Erythroblast (primary cell): ENCODE results near the gene PCTP.

Experiments
- DNase-seq, 2 experiments: peaks; one replicate each; lab custom pipeline; 2025; lab: John Stamatoyannopoulos, UW
- GATA1 ChIP-seq: IDR thresholded peaks from 2 replicates; pipeline ENCODE4 v1.6.1; 2011; ENCODE audit warnings: low read depth, mild to moderate bottlenecking, control low read depth, low read length, moderate library complexity
- POLR2A ChIP-seq: IDR thresholded peaks from 2 replicates; pipeline ENCODE4 v1.6.1; 2011; ENCODE audit warnings: mild to moderate bottlenecking, low read length

Gene PCTP

DNA sequence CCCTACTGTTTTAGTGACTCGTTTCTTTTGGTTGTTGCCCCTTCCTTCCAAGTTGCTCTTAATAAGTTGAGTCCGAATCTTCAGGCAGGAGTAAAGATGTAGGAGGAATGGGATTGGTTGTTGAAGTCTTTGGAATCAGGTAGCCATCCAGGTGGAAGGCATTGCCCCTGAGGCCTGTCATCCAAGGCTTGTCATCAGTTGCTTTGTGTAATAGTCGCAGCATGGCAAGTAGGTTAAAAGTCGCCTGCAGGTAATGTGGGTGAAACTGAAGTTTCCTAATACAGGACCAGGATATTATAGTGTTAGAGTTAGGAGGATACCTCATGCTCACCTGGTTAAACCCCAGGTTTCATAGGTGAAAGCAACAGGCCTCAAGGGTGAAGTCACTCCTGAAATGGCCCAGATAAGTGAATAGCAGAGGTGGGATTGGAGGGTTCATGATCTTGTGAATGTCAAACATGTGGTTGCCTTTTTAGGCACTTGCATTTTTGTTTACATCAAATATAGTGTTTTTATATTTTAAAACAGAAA lies 934 bp downstream of the PCTP start:
- no peak for DNase-seq
- TF ChIP-seq GATA1 (no peak), POLR2A (no peak)

DNA sequence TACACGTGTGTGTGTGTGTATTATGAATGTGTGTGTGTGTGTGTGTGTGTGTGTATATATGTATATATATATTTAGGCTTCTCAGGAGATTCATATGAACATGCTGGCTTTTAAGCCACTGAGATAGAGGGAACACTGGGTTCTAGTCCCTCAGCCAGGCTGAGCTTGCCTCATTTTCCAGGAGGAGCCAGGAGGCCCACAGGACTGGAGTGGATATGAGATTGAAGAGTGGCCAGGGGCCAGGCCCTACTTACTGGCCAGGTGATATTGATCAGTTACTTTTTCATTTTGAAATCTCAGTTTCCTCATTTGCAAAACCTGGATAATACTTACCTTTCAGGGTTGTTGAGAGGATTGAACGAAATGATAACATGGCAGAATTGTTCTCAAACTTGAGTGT lies 5.8 kb downstream of the PCTP start:
- TF ChIP-seq GATA1 = no peak
- TF ChIP-seq POLR2A = no peak
- DNase-seq = no peak

DNA sequence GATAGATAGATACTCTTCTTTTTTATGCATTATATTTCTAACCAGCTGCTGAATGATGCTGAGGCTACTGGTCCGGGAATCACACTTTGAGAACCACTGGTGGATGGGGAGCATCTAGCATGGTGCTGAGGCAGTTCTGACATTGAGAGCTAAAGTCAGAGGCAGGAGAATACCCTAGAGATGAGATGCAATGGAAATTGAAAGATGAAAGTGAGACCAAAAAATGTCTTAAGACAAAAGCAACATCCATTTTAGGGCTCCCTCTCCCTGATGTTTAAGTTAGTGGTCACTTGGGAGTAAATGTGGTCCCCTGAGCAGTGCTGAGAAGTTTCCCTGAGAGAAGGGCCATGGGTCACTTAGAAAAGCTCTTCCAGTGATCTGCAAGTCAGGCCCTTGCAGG lies 6.8 kb downstream of the PCTP start:
- no peak for DNase-seq
- no peak for TF ChIP-seq GATA1

DNA sequence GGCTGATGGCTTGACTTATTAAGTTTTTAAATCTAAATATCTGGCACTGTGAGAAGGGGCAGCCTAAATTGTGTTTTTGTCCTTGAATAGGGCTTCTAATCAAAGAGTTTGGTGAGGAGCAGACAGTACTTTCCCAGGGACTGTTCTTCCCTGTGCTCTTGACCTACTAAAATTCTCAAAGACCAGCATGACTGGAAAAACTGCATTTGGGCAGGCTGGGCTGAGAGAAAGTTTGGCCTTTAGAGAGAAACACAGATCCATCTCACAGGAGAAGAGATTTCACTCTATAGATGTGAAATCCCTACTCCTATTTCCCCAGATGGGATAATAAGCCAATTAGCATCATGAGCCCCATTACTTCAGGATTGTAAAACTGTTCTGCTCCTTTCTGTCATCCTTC lies 7.3 kb downstream of the PCTP start:
- no peak for DNase-seq
- no peak for TF ChIP-seq POLR2A
- no peak for TF ChIP-seq GATA1

DNA sequence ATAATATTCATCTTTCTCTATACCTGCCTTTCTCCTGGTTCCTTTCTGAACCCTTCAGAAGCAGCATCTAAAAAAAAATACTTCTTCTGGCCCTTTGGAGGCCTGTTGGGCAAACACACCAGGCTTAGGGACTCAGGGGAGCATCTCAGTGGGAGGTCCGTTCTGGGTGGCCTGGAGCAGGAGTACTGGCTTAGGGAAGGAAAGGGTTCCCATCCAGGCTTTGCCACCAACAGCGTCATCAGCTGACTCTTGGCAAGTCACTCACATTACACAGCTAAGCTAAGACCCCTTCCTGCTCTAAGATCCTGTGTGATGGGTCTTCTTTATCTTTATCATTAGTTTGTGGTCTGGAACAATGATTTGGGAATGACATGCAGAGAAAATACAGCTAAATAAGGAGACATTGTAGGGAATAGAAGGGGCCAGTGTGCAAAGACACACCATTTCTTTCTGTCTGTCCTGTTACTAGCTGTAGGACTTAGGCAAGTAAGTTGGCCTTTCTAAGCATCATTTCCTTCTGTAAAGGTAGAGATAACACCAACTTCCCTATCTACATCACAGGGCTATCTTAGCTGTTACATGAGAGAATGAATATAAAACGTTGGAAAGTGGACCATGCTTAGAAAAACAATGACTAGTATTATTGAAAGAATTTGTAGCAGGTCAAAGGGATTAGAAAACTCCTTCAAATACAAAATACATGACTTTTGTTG lies 9.9 kb downstream of the PCTP start:
- peak in 1 of 2 experiments; percentile 9 for DNase-seq
- no peak for TF ChIP-seq GATA1
- no peak for TF ChIP-seq POLR2A

DNA sequence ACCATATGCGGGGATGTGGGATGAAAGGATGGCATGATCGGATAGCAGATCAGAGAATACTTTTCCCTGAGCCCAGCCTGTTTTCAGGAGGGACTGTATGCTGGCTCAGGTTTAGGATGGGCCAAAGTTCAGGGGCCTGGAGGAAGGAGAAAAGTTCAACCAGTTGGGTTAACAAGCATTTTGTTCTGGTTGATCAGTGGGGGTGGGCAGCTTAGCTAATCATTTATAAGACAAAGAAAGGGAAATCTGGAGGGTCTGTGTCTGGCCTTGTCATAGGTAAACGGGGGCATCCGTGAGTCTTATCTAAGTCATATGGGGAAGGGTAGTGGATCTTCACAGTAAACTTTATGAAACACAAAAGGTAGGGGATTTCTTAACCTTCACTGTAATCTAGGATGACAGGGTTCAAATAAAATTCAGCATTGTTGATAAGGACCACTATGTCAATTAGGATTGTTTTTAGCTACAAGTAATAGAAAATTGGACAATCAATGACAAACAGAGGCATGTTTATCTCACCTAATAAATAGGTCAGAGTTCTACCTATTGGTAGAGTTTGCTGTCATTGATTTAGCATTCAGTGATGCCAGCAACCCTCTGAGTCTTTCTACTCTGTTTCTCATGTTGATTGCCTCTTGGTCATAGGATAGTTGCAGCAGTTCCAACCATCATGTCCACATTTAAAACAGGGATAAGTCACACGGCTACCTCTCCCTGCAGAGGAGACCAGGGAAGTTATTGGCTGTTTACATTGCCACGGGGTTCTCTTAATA lies 11.4 kb downstream of the PCTP start:
- no peak for TF ChIP-seq POLR2A
- TF ChIP-seq GATA1 = no peak
- no peak for DNase-seq

DNA sequence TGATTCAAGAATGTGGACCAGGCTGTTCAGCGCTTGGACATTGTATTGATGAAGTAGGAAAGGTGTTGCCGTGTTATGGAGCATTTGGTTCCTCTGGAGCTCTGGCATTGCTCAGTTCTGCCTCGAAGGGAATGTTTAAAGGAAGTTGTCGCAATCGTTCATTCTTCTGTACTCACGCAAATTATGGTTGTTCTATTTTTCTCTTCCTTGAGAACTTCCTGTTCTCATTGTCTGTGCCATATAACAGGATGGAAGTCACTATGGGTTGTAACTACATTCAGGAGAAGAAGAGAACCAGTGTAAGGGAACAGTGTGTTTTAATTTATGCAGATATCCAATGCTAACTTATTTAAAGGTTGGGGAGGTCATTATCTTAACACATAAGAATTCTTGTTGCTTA lies 13.0 kb downstream of the PCTP start:
- TF ChIP-seq GATA1 = no peak
- no peak for TF ChIP-seq POLR2A
- DNase-seq = no peak

DNA sequence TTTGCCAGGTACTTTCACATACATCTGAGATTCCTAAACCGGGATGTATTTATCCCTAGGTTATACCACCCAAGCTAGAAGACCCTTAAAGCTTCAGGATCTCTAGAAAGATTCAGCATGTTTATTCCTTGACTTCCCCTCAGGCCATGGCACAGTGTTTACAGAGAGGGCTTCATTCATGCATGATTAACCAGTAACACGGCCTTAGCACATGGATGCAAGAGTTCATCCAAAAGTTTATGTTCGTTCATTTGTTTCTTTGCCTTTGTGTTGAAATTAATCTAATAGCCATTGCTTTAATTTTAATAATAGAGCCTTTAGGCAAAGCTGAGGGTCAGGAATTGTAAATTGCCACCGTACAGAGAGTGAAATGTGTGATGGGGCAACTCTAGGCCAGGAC lies 13.8 kb downstream of the PCTP start:
- TF ChIP-seq GATA1 (no peak), POLR2A (no peak)

DNA sequence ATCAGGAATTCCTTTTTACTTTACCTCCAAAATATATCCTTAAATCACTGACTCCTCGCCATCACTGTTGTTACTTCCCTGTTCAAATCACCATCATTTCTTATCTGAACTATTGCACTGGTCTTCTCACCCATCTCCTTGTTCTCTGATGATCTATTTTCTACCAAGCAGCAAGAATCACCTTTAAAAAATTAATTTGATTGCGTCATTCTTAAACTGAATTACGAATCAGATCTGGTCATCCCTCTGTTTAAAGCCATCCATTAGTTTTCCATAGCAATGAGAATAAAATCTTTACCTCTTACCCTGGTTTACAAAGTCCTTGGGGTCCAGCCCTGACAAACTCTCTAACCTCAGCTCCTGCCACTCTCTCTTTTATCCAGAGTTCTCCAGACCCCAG lies 14.6 kb downstream of the PCTP start:
- no peak for DNase-seq
- no peak for TF ChIP-seq POLR2A
- no peak for TF ChIP-seq GATA1

More for the DNA sequence above, 13.8 kb downstream of the PCTP start:
- no peak for DNase-seq

DNA sequence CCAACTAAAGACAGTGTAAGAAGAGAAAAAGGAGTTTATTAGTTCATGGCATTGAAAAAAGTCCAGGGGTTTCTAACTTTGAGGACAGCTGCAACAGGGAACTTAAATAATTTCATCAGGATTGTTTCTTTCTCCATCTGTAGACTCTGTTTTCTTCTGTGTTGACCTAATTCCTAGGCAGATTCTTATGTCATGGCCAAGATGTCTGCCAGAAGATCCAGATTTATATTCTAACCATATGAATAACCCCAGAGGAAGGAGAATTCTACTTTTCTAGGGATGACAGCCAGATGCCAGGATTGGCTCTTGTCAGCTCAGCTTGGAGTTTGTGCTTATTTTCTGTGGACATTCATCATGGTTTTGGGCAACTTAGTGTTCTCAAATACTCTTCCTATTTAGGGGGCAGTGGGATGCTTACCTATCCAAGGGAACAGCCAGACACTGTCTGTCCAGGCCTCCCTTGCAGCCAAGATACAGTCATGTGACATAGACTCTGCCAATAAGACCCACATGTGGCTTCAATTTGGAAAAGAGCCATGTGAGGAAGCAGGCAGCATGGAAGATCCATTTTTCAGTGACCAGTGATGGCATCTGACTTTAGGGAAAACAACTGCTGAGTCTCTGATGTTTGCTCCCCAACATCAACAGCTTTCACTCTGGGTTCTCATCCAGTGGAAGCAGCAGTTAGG lies 18.2 kb downstream of the PCTP start:
- DNase-seq = no peak
- TF ChIP-seq GATA1 = no peak
- no peak for TF ChIP-seq POLR2A

DNA sequence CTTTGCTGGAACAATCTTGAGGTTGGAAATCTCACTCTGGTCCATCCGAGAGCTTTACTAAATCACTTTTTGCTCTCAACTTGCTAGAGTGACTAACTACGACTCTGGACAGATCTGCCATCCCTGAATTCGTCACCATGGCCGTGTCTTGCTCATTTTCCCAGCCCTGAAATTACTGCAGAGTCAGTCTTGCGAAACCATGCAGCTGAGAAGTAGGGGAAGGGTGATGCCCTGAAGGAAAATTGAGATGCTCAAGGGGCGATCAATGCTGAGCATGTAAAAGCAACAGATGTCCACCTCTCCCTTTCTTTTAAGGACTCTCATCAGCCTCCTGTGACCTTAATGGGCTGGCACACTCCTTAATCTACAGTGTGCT lies 18.8 kb downstream of the PCTP start:
- DNase-seq = no peak
- TF ChIP-seq POLR2A (no peak), GATA1 (no peak)

DNA sequence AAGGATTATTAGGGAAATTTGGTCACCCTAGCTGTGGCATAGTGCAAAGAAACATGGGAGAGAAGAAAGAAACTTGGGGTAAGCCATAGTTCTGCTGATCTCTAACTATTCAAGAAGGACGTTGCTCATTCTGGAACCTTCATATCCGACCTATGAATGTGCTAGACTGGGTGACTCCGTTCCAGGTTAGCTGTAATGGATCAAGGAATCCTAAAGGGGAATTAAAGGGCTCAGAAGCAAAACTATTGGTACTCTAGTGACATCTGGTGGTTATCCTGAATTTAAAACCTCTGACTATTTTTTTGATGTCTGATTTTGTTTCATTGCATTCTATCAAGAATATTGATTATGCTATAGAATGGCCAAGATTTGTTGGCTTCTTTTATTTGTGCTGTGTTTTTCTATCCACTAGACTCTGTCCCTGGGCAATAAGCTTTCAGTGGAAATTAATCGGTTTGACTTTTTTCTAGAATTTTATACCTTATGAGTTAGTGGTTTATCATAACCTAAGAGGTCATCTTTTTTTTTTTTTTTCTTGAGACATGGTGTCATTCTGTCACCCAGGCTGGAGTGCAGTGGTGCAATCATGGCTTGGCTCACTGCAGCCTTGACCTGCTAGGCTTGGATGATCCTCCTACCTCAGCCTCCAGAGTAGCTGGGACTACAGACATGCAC lies 19.5 kb downstream of the PCTP start:
- TF ChIP-seq POLR2A = no peak
- no peak for TF ChIP-seq GATA1
- DNase-seq = peak; percentile 30 to 53

DNA sequence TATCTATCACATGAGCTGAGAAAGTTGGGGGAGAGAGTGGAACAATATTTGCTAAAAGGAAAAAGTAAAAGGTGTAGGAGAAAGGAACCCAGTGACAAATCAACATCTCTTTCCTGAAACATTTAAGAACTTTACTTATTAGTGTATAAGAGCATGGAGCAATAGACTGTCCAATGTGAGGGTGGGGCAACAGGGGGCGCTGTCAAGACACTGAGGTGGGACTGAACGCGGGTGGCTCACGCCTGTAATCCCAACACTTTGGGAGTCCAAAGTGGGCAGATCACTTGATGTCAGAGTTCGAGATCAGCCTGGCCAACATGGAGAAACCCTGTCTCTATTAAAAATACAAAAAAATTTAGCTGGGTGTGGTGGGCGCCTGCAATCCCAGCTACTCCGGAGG lies 21.2 kb downstream of the PCTP start:
- TF ChIP-seq POLR2A (no peak), GATA1 (no peak)

More for the DNA sequence above, 21.2 kb downstream of the PCTP start:
- DNase-seq = peak in 1 of 2 experiments; percentile 1
